ENCODE data around the gene DPF3. TPM values are rescaled to one million over a fixed set of nuclear protein-coding genes. Genes with fewer than 3 reads are reported as not detected.

The DPF3 gene
- total RNA-seq, 1 experiment from 2014 or later = 0.31 TPM

DNA sequence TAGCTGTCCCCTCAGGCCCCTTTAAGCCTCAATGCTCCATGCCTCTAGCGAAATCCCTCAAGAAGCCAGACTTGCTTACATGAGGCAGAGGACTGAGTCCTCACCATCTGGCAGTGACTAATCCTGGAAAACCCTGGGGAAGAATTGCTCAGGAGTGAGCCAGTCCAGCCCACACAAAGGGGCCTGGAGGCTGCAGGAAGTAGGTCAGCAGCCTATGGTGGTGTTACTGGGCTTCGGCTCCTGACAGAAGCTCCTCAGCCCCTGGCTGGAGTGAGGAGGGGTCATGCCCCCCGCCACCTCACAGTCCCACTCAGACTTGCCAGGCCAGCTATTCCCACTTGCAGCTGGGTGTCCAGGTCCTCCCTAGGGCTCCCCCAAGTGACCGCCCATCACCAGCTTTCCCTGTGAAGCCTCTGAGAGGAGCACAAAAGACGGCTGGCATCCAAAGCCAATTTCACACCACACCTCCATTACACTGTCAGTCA is 250.5 kb downstream of the DPF3 start:
- POLR2A ChIA-PET = no interaction called here
- no peak for TF ChIP-seq TEAD4 (CRISPR knock-in tag; IDR thresholded peaks at IDR 0.05)
- TF ChIP-seq ZNF317 (CRISPR knock-in tag; IDR thresholded peaks at IDR 0.05; ENCODE audit: borderline replicate concordance, low read depth) = no peak
- TF ChIP-seq, protein P1, sequence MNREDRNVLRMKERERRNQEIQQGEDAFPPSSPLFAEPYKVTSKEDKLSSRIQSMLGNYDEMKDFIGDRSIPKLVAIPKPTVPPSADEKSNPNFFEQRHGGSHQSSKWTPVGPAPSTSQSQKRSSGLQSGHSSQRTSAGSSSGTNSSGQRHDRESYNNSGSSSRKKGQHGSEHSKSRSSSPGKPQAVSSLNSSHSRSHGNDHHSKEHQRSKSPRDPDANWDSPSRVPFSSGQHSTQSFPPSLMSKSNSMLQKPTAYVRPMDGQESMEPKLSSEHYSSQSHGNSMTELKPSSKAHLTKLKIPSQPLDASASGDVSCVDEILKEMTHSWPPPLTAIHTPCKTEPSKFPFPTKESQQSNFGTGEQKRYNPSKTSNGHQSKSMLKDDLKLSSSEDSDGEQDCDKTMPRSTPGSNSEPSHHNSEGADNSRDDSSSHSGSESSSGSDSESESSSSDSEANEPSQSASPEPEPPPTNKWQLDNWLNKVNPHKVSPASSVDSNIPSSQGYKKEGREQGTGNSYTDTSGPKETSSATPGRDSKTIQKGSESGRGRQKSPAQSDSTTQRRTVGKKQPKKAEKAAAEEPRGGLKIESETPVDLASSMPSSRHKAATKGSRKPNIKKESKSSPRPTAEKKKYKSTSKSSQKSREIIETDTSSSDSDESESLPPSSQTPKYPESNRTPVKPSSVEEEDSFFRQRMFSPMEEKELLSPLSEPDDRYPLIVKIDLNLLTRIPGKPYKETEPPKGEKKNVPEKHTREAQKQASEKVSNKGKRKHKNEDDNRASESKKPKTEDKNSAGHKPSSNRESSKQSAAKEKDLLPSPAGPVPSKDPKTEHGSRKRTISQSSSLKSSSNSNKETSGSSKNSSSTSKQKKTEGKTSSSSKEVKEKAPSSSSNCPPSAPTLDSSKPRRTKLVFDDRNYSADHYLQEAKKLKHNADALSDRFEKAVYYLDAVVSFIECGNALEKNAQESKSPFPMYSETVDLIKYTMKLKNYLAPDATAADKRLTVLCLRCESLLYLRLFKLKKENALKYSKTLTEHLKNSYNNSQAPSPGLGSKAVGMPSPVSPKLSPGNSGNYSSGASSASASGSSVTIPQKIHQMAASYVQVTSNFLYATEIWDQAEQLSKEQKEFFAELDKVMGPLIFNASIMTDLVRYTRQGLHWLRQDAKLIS (CRISPR knock-in tag; IDR thresholded peaks at IDR 0.05; ENCODE audit: borderline replicate concordance) = no peak
- ATAC-seq (no peak), DNase-seq (ENCODE audit: low spot score) (no peak)
- Mint-ChIP-seq H3K27me3 (ENCODE audit: low read depth) (no peaks in the 10 kb centered on the region), H3K4me1 (peaks cover 15% of the 10 kb centered on the region), H3K9me3 (peaks cover 47% of the 10 kb centered on the region), H3K4me3 (no peak overlapping the region), H3K27ac (no peak overlapping the region), H3K36me3 (0 out of 2 replicates have a peak, but pooled peaks cover 7% of the 10 kb centered on the region)
- CTCF ChIA-PET = interaction anchor here (0.6 kb wide), 1 partner anchor 382 kb away, joined by 3 read pairs; no protein-coding TSS in a partner anchor

DNA sequence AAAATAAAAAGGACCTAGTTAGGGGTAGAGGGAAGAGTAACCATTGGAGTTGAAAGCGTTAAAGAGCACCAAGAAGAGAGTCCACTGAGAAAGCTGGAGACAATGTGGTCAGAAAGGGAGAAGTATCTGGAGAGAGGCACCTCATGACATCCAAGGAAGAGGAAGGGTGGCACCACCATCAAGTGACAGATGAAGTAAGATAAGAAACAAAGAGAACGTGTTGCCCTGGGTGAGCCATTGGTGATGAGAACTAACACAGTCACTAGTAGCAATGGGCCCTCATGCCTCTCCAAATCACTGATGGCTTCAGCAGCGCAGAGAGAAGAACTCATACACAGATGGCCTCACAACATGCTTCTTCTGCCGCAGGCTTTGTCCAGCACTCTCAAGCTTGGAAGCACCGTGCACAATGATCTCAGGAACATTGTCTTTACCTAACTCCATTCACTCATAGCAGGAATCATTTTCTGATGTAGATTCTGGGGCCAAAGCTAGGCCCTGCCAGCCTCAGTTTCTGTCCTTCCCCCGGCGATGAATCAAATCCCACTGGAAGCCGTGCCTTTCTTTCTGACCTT is 252.9 kb downstream of the DPF3 start:
- Mint-ChIP-seq H3K4me3 (no peak overlapping the region), H3K9me3 (peaks cover 47% of the 10 kb centered on the region), H3K36me3 (0 out of 2 replicates have a peak, but pooled peaks cover 7% of the 10 kb centered on the region), H3K27me3 (ENCODE audit: low read depth) (no peaks in the 10 kb centered on the region), H3K27ac (no peak overlapping the region), H3K4me1 (peaks cover 12% of the 10 kb centered on the region)
- POLR2A ChIA-PET = no interaction called here
- no peak for DNase-seq (ENCODE audit: low spot score)
- TF ChIP-seq, protein P2, sequence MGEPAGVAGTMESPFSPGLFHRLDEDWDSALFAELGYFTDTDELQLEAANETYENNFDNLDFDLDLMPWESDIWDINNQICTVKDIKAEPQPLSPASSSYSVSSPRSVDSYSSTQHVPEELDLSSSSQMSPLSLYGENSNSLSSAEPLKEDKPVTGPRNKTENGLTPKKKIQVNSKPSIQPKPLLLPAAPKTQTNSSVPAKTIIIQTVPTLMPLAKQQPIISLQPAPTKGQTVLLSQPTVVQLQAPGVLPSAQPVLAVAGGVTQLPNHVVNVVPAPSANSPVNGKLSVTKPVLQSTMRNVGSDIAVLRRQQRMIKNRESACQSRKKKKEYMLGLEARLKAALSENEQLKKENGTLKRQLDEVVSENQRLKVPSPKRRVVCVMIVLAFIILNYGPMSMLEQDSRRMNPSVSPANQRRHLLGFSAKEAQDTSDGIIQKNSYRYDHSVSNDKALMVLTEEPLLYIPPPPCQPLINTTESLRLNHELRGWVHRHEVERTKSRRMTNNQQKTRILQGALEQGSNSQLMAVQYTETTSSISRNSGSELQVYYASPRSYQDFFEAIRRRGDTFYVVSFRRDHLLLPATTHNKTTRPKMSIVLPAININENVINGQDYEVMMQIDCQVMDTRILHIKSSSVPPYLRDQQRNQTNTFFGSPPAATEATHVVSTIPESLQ (CRISPR knock-in tag; IDR thresholded peaks at IDR 0.05) = no peak
- TF ChIP-seq SMAD4 (CRISPR knock-in tag; IDR thresholded peaks at IDR 0.05) (no peak), JAZF1 (CRISPR knock-in tag; IDR thresholded peaks at IDR 0.05) (no peak), SOX15 (CRISPR knock-in tag; IDR thresholded peaks at IDR 0.05) (no peak), SP1 (CRISPR knock-in tag; conservative IDR thresholded peaks at IDR 0.05) (no peak), NR3C1 (CRISPR knock-in tag; conservative IDR thresholded peaks at IDR 0.05; ENCODE audit: low read depth) (no peak), ZNF138 (CRISPR knock-in tag; conservative IDR thresholded peaks at IDR 0.05) (no peak), TP53 (CRISPR knock-in tag; IDR thresholded peaks at IDR 0.05) (no peak), RELA (CRISPR knock-in tag; IDR thresholded peaks at IDR 0.05; ENCODE audit: borderline replicate concordance) (no peak)
- TF ChIP-seq, protein P3, sequence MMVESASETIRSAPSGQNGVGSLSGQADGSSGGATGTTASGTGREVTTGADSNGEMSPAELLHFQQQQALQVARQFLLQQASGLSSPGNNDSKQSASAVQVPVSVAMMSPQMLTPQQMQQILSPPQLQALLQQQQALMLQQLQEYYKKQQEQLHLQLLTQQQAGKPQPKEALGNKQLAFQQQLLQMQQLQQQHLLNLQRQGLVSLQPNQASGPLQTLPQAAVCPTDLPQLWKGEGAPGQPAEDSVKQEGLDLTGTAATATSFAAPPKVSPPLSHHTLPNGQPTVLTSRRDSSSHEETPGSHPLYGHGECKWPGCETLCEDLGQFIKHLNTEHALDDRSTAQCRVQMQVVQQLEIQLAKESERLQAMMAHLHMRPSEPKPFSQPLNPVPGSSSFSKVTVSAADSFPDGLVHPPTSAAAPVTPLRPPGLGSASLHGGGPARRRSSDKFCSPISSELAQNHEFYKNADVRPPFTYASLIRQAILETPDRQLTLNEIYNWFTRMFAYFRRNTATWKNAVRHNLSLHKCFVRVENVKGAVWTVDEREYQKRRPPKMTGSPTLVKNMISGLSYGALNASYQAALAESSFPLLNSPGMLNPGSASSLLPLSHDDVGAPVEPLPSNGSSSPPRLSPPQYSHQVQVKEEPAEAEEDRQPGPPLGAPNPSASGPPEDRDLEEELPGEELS (CRISPR knock-in tag; IDR thresholded peaks at IDR 0.05) = no peak
- TF ChIP-seq, protein P4, sequence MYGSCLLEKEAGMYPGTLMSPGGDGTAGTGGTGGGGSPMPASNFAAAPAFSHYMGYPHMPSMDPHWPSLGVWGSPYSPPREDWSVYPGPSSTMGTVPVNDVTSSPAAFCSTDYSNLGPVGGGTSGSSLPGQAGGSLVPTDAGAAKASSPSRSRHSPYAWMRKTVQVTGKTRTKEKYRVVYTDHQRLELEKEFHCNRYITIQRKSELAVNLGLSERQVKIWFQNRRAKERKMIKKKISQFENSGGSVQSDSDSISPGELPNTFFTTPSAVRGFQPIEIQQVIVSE (CRISPR knock-in tag; IDR thresholded peaks at IDR 0.05; ENCODE audit: borderline replicate concordance) = no peak
- TF ChIP-seq, protein P5, sequence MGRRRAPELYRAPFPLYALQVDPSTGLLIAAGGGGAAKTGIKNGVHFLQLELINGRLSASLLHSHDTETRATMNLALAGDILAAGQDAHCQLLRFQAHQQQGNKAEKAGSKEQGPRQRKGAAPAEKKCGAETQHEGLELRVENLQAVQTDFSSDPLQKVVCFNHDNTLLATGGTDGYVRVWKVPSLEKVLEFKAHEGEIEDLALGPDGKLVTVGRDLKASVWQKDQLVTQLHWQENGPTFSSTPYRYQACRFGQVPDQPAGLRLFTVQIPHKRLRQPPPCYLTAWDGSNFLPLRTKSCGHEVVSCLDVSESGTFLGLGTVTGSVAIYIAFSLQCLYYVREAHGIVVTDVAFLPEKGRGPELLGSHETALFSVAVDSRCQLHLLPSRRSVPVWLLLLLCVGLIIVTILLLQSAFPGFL (CRISPR knock-in tag; IDR thresholded peaks at IDR 0.05; ENCODE audit: borderline replicate concordance) = no peak
- TF ChIP-seq, protein P6, sequence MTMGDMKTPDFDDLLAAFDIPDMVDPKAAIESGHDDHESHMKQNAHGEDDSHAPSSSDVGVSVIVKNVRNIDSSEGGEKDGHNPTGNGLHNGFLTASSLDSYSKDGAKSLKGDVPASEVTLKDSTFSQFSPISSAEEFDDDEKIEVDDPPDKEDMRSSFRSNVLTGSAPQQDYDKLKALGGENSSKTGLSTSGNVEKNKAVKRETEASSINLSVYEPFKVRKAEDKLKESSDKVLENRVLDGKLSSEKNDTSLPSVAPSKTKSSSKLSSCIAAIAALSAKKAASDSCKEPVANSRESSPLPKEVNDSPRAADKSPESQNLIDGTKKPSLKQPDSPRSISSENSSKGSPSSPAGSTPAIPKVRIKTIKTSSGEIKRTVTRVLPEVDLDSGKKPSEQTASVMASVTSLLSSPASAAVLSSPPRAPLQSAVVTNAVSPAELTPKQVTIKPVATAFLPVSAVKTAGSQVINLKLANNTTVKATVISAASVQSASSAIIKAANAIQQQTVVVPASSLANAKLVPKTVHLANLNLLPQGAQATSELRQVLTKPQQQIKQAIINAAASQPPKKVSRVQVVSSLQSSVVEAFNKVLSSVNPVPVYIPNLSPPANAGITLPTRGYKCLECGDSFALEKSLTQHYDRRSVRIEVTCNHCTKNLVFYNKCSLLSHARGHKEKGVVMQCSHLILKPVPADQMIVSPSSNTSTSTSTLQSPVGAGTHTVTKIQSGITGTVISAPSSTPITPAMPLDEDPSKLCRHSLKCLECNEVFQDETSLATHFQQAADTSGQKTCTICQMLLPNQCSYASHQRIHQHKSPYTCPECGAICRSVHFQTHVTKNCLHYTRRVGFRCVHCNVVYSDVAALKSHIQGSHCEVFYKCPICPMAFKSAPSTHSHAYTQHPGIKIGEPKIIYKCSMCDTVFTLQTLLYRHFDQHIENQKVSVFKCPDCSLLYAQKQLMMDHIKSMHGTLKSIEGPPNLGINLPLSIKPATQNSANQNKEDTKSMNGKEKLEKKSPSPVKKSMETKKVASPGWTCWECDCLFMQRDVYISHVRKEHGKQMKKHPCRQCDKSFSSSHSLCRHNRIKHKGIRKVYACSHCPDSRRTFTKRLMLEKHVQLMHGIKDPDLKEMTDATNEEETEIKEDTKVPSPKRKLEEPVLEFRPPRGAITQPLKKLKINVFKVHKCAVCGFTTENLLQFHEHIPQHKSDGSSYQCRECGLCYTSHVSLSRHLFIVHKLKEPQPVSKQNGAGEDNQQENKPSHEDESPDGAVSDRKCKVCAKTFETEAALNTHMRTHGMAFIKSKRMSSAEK (CRISPR knock-in tag; IDR thresholded peaks at IDR 0.05; ENCODE audit: borderline replicate concordance) = no peak
- CTCF ChIA-PET = no interaction called here
- no peak for ATAC-seq
